Measurements from ENCODE around the gene CCL20.

CCL20 gene

DNA sequence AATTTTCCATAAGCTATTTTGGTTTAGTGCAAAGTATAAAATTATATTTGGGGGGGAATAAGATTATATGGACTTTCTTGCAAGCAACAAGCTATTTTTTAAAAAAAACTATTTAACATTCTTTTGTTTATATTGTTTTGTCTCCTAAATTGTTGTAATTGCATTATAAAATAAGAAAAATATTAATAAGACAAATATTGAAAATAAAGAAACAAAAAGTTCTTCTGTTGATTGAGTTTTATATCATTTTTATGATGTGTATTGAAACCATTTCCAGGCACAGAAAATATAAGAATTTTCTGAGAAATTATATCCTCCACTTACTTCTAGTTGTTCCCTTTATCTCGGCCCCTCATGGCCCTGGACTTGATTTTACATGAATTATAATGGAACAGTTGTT lies 3.7 kb downstream of the CCL20 start:
- H3K4me3 ChIP-seq (ENCODE audit: low read depth, low read length), result no peak overlapping the region
- no peak for TF ChIP-seq CTCF (IDR thresholded peaks at IDR 0.05; ENCODE audit: low read depth, low read length)

- peak overlapping the region; percentile 18 for H3K4me3 ChIP-seq (ENCODE audit: low read depth, low read length)
- no peak for TF ChIP-seq CTCF (IDR thresholded peaks at IDR 0.05; ENCODE audit: low read depth, low read length)
Observed at GRCh38 chr2:227817850-227818674, 4.4 kb downstream of the CCL20 start.

GRCh38 chr2:227818675-227819397 lies 5.2 kb downstream of the CCL20 start:
- H3K4me3 ChIP-seq (ENCODE audit: low read depth, low read length), result 0 out of 2 replicates have a peak overlapping the region, but pooled peaks have one; percentile 12
- no peak for TF ChIP-seq CTCF (IDR thresholded peaks at IDR 0.05; ENCODE audit: low read depth, low read length)

GRCh38 chr2:227819398-227819697 lies 5.7 kb downstream of the CCL20 start:
- H3K4me3 ChIP-seq (ENCODE audit: low read depth, low read length), result no peak overlapping the region
- TF ChIP-seq CTCF (IDR thresholded peaks at IDR 0.05; ENCODE audit: low read depth, low read length), result no peak

DNA sequence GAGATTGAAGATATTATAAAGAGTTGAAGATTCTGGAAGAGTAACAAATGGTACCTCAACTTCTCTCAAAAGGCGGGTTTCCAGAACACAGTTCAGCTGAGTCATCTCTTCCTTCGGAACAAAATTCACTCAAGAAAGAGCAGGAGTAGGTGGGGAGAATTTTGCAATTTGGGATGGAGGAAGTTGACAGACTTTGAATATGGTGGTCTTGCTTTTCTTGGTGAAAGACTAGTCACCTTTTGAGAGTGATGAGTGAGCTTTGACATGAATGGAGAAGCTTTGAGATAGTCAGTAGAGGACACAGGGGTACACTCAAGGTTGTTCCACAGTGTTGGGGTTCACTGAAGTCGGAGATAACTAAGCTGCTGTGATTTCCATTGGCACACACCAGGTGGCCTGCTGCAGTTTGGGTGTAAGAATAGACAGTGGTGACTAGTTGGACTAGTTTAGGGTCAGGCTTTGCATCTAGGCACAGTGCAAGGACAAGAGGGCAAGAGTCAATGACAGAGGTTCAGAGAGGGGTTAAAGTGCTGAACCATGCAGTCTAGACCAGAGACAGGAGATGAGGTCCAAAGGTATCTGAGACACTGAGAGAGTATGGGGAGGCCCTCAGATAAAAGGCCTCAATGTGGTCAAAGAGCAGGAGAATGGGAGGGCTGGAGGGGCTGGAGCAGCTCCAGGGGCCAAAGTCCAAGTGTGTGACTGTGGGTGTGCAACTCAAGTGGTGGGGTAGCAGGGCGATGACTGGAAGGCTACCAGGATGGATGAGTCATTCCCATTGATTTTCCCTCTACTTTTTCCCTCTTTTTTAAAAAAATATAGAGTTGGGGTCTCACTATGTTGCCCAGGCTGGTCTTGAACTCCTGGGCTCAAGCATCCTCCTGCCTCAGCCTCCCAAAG lies 7.7 kb downstream of the CCL20 start:
- H3K4me3 ChIP-seq (ENCODE audit: low read depth, low read length), result no peak overlapping the region
- TF ChIP-seq CTCF (IDR thresholded peaks at IDR 0.05; ENCODE audit: low read depth, low read length), result no peak

DNA sequence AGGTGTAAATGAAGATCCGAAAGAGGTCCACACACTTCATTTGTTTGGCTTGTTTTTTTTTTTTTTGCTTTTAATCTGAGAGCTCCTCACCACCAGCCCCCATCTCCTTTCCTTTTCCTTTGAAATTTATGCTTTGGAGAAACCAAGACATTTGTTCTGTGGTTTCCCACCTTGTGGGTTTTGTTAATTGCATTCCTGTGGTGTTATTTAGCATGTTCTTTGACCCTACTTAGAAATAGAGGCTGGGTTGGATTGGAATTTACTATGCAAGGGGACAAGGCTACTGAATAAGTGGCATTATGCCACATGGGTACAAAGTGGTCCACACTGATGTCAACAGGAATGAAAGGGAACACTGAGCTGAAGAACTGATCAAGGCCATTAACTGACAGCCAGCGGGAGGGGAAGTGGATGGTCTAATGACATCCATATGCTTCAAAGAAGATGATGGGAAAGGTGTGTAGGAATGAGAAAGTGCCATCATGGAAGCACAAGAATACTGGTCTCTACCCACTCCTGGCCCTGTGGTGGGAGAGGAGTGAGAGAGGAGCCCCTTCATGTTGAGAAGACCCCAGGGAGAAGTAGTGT lies 8.9 kb downstream of the CCL20 start:
- no peak for TF ChIP-seq CTCF (IDR thresholded peaks at IDR 0.05; ENCODE audit: low read depth, low read length)
- no peak overlapping the region for H3K4me3 ChIP-seq (ENCODE audit: low read depth, low read length)
